Brain microvascular endothelial cell (primary cell): ENCODE measurements around the gene HIVEP3.

Experiments used
- DNase-seq: peaks from one replicate; pipeline ENCODE4 v3.0.0-alpha.2; 2020
- H3K27ac ChIP-seq: fragments of 250-450 bp; sonication (Bioruptor Pico); 2 replicates; pipeline ENCODE4 v1.5.1; 2020; ENCODE audit warnings: mild to moderate bottlenecking, moderate library complexity
- H3K27me3 ChIP-seq: fragments of 250-450 bp; sonication (Bioruptor Pico); replicated peaks from 2 replicates; pipeline ENCODE4 v1.5.1; 2020; ENCODE audit warnings: mild to moderate bottlenecking
- H3K36me3 ChIP-seq: fragments of 250-450 bp; sonication (Bioruptor Pico); replicated peaks from 2 replicates; pipeline ENCODE4 v1.5.1; 2020; ENCODE audit warnings: mild to moderate bottlenecking
- H3K4me3 ChIP-seq: 2 replicates; pipeline ENCODE4 v1.5.1; 2011; ENCODE audit warnings: low read depth, mild to moderate bottlenecking, control low read depth, low read length, moderate library complexity
- in situ Hi-C: cut with HindIII; loops from 2 replicates; pipeline ENCODE4 v1.10.0; 2017; ENCODE audit warnings: low sequenced_read_pairs, low pct_ligation_motif_present
- TF ChIP-seq, protein P1 (sequence below): IDR thresholded peaks from 2 replicates; pipeline ENCODE4 v1.5.1; 2011; ENCODE audit warnings: low read depth, mild to moderate bottlenecking, moderate library complexity, low read length, control low read depth, inconsistent platforms; ENCODE audit errors: missing control alignments

Gene HIVEP3

DNA sequence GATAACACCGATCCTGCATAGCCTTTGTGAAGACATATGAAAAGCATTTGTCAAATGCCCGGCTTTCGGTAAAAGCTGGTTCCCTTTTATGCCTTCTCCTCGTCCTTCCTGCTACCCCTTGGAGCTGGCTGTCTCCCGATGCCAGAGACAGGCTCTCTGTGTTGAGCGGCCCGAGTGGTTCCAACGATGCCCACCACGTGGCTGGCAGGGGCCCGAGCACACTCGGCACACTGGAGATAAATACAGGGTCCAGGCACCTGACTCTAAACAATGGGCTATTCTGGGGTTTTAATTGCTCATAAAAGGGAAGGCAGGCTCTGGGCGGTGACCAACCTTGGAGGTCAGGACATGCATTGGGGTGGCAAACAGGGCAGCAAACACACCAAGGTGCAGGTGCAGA is 207.1 kb downstream of the HIVEP3 start:
- no peak overlapping the region for H3K27ac ChIP-seq
- H3K4me3 ChIP-seq, result no peak overlapping the region
- TF ChIP-seq, protein P1, sequence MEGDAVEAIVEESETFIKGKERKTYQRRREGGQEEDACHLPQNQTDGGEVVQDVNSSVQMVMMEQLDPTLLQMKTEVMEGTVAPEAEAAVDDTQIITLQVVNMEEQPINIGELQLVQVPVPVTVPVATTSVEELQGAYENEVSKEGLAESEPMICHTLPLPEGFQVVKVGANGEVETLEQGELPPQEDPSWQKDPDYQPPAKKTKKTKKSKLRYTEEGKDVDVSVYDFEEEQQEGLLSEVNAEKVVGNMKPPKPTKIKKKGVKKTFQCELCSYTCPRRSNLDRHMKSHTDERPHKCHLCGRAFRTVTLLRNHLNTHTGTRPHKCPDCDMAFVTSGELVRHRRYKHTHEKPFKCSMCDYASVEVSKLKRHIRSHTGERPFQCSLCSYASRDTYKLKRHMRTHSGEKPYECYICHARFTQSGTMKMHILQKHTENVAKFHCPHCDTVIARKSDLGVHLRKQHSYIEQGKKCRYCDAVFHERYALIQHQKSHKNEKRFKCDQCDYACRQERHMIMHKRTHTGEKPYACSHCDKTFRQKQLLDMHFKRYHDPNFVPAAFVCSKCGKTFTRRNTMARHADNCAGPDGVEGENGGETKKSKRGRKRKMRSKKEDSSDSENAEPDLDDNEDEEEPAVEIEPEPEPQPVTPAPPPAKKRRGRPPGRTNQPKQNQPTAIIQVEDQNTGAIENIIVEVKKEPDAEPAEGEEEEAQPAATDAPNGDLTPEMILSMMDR, result no peak
- H3K27me3 ChIP-seq, result no peaks in the 10 kb centered on the region
- in situ Hi-C loops, result no loop called here
- no peaks in the 10 kb centered on the region for H3K36me3 ChIP-seq
- DNase-seq, result no peak

DNA sequence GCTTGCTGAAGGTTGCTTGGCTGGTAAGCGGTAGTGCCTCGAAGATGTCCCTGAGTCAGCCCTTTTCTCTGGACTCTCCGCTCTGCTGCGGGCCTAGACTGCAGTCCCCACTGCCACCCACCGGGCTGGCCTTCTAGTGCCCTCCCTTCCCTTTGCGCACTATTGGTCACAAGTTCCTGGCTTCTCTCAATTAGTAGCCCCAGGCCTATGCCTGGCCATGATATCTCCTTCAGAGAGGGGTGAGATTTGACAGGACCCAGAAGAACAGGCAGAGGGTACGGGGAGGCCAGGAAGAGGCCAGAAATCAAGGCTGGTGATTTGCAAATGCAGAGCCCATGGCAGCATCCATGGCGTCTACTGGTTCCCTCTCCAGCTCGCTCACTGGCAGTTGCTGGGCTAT is 207.7 kb downstream of the HIVEP3 start:
- Histone ChIP-seq H3K36me3 (no peaks in the 10 kb centered on the region), H3K27me3 (no peaks in the 10 kb centered on the region), H3K27ac (no peak overlapping the region), H3K4me3 (no peak overlapping the region)
- no peak for DNase-seq
- in situ Hi-C loops, result no loop called here
- TF ChIP-seq, protein P1, result no peak

DNA sequence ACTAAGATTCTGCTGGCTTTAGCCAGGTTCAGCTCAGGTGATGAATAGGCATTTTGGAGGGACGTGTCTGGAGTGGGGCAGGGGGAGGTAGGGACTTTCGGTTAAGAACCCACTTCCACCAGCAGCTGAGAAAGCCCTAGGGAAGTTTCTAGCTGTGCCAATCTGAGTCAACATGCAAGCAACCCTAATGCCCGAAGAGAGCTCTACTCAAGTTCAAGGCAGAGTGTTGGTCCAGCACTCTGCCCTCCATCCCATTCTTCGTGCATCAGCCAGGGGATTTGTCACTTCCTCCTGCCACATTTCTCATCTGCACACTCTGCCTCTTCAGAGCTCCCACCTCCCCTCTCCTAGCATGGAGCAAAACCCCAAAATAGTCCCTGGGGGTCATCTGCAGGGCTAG is 208.8 kb downstream of the HIVEP3 start:
- H3K27me3 ChIP-seq, result no peaks in the 10 kb centered on the region
- no peaks in the 10 kb centered on the region for H3K36me3 ChIP-seq
- no peak overlapping the region for H3K4me3 ChIP-seq
- in situ Hi-C loops, result no loop called here
- no peak for DNase-seq
- H3K27ac ChIP-seq, result no peak overlapping the region
- TF ChIP-seq, protein P1, result no peak

DNA sequence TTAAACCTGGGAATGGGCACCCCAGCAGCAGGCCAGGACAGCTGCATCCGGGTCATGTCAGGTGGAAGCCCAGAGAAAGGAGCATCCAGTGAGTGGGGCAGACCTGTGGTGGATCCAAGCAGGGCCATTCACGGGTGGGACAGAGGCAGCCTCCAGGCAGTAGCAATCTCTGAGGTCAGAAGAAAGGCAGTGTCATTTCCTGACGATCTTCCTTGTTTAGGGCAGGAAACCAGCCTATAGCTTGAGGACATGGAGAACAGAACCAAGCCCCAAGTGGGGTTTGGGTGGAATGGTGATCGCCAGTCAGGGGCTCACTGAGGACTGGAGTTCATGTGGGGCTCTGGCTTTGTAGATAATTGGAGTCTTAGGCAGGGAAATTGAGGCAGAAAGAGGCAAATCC is 209.4 kb downstream of the HIVEP3 start:
- no peak overlapping the region for H3K27ac ChIP-seq
- DNase-seq, result no peak
- no peak overlapping the region for H3K4me3 ChIP-seq
- no peaks in the 10 kb centered on the region for H3K36me3 ChIP-seq
- in situ Hi-C loops, result no loop called here
- no peaks in the 10 kb centered on the region for H3K27me3 ChIP-seq
- TF ChIP-seq, protein P1, result no peak

DNA sequence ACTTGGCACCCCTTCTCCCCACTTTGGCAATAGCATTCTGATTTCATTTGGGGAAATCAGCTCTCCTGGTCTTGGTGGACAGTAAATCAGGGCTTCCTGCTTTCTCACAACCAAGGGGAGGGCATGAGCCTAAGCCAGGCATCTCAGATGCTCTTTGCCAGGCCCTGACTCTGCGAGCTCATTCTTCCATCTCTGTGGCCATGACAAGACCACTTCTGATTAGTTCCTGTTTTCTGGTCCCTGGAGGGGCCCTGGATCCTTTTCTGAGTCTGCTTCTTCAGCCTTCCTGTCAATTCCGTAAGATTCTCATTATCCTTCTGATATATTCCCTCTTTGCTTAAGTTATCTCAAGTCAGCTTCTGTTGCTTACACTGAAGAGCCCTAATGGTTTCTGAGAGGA is 210.4 kb downstream of the HIVEP3 start:
- in situ Hi-C loops, result no loop called here
- Histone ChIP-seq H3K36me3 (no peaks in the 10 kb centered on the region), H3K4me3 (no peak overlapping the region), H3K27ac (no peak overlapping the region), H3K27me3 (no peaks in the 10 kb centered on the region)
- TF ChIP-seq, protein P1, result no peak
- no peak for DNase-seq

DNA sequence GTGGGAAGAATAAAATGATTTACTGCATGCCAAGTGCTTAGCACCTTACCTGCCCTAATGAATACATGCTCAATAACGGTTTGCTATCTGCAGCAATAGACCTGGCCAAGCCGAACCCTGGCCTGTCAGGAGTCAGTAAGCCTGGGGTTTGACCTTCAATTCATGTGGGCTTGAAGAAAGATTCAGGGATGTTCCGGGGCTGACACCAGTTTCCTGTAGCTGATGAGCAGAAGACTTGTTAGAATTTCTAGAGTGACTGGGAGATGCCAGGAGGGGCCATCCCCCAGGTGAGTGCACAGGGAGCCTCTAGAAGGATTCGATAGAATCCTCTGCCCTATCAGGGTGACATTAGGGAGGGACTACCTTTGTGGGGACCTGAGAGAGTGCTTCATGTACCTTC is 210.9 kb downstream of the HIVEP3 start:
- Histone ChIP-seq H3K27ac (no peak overlapping the region), H3K36me3 (no peaks in the 10 kb centered on the region), H3K4me3 (no peak overlapping the region), H3K27me3 (no peaks in the 10 kb centered on the region)
- no peak for DNase-seq
- TF ChIP-seq, protein P1, result no peak
- in situ Hi-C loops, result no loop called here
